MM.1S (cell line): Measurements from ENCODE around the gene ENTPD2.

Experiments used
- EZH2 ChIP-seq: fragments of 300-600 bp; sonication (generic); optimal IDR thresholded peaks from 2 replicates; pipeline ENCODE3; 2017; ENCODE audit warnings: low read depth, mild to moderate bottlenecking, antibody characterized with exemption, low read length, mixed read lengths
- EZH2phosphoT487 ChIP-seq: fragments of 300-600 bp; sonication (generic); IDR thresholded peaks from 2 replicates; pipeline ENCODE4 v1.6.1; 2018; ENCODE audit warnings: antibody characterized with exemption, low read length
- TF ChIP-seq, protein P1 (sequence below): fragments of 300-600 bp; sonication (generic); IDR thresholded peaks from 2 replicates; pipeline ENCODE4 v1.5.1; 2016; ENCODE audit warnings: antibody characterized with exemption, low read length, mixed read lengths

- TF ChIP-seq EZH2 (no peak), EZH2phosphoT487 (no peak)
- TF ChIP-seq, protein P1, sequence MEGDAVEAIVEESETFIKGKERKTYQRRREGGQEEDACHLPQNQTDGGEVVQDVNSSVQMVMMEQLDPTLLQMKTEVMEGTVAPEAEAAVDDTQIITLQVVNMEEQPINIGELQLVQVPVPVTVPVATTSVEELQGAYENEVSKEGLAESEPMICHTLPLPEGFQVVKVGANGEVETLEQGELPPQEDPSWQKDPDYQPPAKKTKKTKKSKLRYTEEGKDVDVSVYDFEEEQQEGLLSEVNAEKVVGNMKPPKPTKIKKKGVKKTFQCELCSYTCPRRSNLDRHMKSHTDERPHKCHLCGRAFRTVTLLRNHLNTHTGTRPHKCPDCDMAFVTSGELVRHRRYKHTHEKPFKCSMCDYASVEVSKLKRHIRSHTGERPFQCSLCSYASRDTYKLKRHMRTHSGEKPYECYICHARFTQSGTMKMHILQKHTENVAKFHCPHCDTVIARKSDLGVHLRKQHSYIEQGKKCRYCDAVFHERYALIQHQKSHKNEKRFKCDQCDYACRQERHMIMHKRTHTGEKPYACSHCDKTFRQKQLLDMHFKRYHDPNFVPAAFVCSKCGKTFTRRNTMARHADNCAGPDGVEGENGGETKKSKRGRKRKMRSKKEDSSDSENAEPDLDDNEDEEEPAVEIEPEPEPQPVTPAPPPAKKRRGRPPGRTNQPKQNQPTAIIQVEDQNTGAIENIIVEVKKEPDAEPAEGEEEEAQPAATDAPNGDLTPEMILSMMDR, result no peak
These were observed 23.9 kb downstream of the ENTPD2 start for GRCh38 chr9:137030006-137030405.
